ENCODE results near the gene TBL1XR1. TPM values are rescaled to one million over a fixed set of nuclear protein-coding genes. Genes with fewer than 3 reads are reported as not detected.
"Not testable (repeated sequence)": the region's sequence is repeated elsewhere in the genome, so short reads cannot be mapped to it uniquely, and the experiment has no call there.

Gene TBL1XR1
- total and polyA plus RNA-seq, 2 experiments from 2014 or later, result 30.2 to 165 TPM

DNA sequence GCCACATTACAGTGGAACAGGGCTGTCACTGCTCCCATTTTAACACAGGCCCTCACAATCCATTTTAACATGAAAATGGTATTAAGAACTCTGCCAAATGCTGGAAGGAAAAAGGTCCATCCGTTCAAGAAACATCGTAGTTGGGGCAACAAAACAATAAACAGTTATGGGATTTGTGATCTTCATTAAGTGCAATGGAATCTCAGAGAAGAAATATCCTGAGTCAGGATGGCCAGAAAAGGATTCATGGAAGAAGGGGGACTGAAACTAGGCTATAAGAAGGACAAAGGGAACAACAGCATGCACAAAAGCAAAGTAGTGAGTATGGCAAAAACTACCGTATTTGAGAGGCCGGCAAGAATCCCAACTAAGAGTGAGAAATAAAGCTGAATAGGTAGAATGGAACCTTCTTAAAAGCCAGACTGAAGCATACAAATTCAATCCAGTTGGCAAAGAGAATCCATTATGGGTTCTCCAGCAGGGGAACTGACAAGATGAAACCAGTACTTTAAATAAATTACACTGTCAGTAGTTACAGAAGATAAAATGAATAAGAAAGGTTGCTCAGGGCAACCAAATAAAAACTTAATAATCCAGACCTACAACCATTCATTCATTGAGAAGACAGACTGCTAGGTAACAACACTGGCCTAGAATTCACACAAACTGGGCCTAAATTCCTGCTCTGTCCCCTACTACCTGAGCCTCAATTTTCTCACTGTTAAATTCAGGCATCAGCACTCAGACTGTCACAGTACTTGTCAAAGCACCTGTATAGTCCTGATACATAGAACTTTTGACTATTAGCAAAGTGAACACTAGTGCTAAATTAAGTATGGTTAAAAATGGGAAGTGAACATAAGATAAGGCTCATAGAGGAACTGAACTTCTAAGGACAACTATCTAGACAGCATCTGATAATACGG is 6.3 kb downstream of the TBL1XR1 start:
- Histone ChIP-seq H3K4me2 (peak overlapping the region; percentile 13), H3K27me3 (no peaks in the 10 kb centered on the region), H3K9me2 (replicated peaks; ENCODE audit: insufficient read depth) (no peaks in the 10 kb centered on the region), H3K9me3 (ENCODE audit: low read depth) (no peaks in the 10 kb centered on the region), H2AFZ (no peak overlapping the region), H3K27ac (peak overlapping the region; percentile 30), H3K36me3 (replicated peaks; ENCODE audit: insufficient read depth, low read depth) (no peaks in the 10 kb centered on the region), H3K4me1 (ENCODE audit: insufficient read depth) (peaks cover 6% of the 10 kb centered on the region), H3K79me2 (peaks cover 100% of the 10 kb centered on the region), H3K4me3 (no peak overlapping the region), H4K20me1 (ENCODE audit: insufficient read depth, poor library complexity, severe bottlenecking) (peaks cover 88% of the 10 kb centered on the region)
- DNase-seq (ENCODE audit: low spot score), result no peak
- TF ChIP-seq EZH2phosphoT487 (IDR thresholded peaks at IDR 0.05; ENCODE audit: low read depth, severe bottlenecking, unreplicated experiment) (no peak), EZH2 (IDR thresholded peaks at IDR 0.05; ENCODE audit: borderline replicate concordance) (no peak)
- TF ChIP-seq, protein P1, sequence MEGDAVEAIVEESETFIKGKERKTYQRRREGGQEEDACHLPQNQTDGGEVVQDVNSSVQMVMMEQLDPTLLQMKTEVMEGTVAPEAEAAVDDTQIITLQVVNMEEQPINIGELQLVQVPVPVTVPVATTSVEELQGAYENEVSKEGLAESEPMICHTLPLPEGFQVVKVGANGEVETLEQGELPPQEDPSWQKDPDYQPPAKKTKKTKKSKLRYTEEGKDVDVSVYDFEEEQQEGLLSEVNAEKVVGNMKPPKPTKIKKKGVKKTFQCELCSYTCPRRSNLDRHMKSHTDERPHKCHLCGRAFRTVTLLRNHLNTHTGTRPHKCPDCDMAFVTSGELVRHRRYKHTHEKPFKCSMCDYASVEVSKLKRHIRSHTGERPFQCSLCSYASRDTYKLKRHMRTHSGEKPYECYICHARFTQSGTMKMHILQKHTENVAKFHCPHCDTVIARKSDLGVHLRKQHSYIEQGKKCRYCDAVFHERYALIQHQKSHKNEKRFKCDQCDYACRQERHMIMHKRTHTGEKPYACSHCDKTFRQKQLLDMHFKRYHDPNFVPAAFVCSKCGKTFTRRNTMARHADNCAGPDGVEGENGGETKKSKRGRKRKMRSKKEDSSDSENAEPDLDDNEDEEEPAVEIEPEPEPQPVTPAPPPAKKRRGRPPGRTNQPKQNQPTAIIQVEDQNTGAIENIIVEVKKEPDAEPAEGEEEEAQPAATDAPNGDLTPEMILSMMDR (IDR thresholded peaks at IDR 0.05; ENCODE audit: poor library complexity), result no peak
- WGBS (ENCODE audit: low lambda C conversion rate, missing lambda C conversion rate), result 65% methylated on average over 5 of the region's 5 CpGs

DNA sequence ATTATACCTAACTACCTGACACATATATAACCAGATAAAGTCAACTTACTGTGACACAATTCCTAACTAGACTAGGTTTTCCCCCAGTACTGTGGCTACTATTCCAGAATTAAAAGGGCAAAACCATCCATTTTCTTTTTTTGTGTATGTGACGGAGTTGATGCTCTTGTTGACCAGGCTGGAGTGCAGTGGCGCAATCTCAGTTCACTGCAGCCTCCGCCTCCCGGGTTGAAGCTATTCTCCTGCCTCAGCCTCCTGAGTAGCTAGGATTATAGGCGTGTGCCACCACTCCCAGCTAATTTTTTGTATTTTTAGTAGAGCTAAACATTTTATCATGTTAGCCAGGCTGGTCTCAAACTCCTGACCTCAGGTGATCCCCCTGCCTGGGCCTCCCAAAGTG is 7.1 kb downstream of the TBL1XR1 start:
- H3K4me1 ChIP-seq (ENCODE audit: insufficient read depth), result not testable (repeated sequence)

DNA sequence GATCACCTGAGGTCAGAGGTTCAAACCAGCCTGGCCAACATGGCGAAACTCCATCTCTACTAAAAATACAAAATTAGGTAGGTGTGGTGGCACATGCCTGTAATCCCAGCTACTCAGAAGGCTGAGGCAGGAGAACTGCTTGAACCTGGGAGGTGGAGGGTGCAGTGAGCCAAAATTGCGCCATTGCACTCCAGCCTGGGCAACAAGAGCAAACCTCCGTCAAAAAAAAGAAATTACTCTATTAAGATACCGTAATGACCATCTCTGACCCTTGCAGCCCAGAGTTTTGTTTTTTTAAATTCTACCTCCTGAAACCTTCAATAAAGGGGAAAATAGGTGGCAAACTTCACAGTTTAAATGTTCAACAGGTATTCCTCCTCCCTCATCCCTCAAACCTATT is 9.0 kb downstream of the TBL1XR1 start:
- not testable (repeated sequence) for H3K4me1 ChIP-seq (ENCODE audit: insufficient read depth); H3K4me2 ChIP-seq; H3K27ac ChIP-seq; DNase-seq (ENCODE audit: low spot score); H3K36me3 ChIP-seq (replicated peaks; ENCODE audit: insufficient read depth, low read depth); H3K27me3 ChIP-seq; H3K9me3 ChIP-seq (ENCODE audit: low read depth); H2AFZ ChIP-seq; H3K9me2 ChIP-seq (replicated peaks; ENCODE audit: insufficient read depth); H3K4me3 ChIP-seq
- peaks cover 100% of the 10 kb centered on the region for H3K79me2 ChIP-seq
- 94% methylated on average over 4 of the region's 4 CpGs for WGBS (ENCODE audit: low lambda C conversion rate, missing lambda C conversion rate)
- H4K20me1 ChIP-seq (ENCODE audit: insufficient read depth, poor library complexity, severe bottlenecking), result peaks cover 99% of the 10 kb centered on the region

More for the DNA sequence above, 7.1 kb downstream of the TBL1XR1 start:
- H2AFZ ChIP-seq; H3K9me3 ChIP-seq (ENCODE audit: low read depth); H3K4me3 ChIP-seq; H3K9me2 ChIP-seq (replicated peaks; ENCODE audit: insufficient read depth); H3K27me3 ChIP-seq; H3K27ac ChIP-seq; H3K36me3 ChIP-seq (replicated peaks; ENCODE audit: insufficient read depth, low read depth); H3K4me2 ChIP-seq; DNase-seq (ENCODE audit: low spot score): not testable (repeated sequence)
- Histone ChIP-seq H4K20me1 (ENCODE audit: insufficient read depth, poor library complexity, severe bottlenecking) (peaks cover 97% of the 10 kb centered on the region), H3K79me2 (peaks cover 100% of the 10 kb centered on the region)
- 95% methylated on average over 5 of the region's 5 CpGs for WGBS (ENCODE audit: low lambda C conversion rate, missing lambda C conversion rate)

DNA sequence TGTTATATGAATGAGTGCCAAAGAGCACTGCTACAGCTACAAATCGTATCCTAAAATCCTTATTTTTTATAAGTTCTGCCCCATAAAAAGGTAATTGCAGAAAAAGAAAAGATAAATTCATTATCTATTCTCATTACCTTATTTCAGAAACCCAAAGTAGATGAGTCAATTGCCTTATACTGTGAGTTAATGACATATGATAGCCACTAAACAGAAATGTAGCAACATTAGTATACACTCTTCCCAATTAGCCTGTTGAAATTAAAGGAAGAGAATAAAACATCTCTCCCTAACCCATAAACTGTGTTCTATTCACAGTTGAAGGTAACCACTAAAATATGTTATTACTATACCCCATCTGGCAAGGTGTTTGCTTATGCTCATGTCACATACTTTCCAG is 11.0 kb downstream of the TBL1XR1 start:
- DNase-seq (ENCODE audit: low spot score), result no peak
- Histone ChIP-seq H3K4me1 (ENCODE audit: insufficient read depth) (no peaks in the 10 kb centered on the region), H3K4me2 (no peak overlapping the region), H3K36me3 (replicated peaks; ENCODE audit: insufficient read depth, low read depth) (no peaks in the 10 kb centered on the region), H3K9me3 (ENCODE audit: low read depth) (no peaks in the 10 kb centered on the region), H3K27ac (no peak overlapping the region), H4K20me1 (ENCODE audit: insufficient read depth, poor library complexity, severe bottlenecking) (peaks cover 100% of the 10 kb centered on the region), H3K9me2 (replicated peaks; ENCODE audit: insufficient read depth) (no peaks in the 10 kb centered on the region), H3K27me3 (no peaks in the 10 kb centered on the region), H2AFZ (no peak overlapping the region), H3K79me2 (peaks cover 100% of the 10 kb centered on the region), H3K4me3 (no peak overlapping the region)
- WGBS (ENCODE audit: low lambda C conversion rate, missing lambda C conversion rate), result 74% methylated on average over 1 of the region's 1 CpG
- TF ChIP-seq EZH2 (IDR thresholded peaks at IDR 0.05; ENCODE audit: borderline replicate concordance) (no peak), EZH2phosphoT487 (IDR thresholded peaks at IDR 0.05; ENCODE audit: low read depth, severe bottlenecking, unreplicated experiment) (no peak)
- TF ChIP-seq, protein P1 (IDR thresholded peaks at IDR 0.05; ENCODE audit: poor library complexity), result no peak
